ENCODE results near the gene LSM7.

DNA sequence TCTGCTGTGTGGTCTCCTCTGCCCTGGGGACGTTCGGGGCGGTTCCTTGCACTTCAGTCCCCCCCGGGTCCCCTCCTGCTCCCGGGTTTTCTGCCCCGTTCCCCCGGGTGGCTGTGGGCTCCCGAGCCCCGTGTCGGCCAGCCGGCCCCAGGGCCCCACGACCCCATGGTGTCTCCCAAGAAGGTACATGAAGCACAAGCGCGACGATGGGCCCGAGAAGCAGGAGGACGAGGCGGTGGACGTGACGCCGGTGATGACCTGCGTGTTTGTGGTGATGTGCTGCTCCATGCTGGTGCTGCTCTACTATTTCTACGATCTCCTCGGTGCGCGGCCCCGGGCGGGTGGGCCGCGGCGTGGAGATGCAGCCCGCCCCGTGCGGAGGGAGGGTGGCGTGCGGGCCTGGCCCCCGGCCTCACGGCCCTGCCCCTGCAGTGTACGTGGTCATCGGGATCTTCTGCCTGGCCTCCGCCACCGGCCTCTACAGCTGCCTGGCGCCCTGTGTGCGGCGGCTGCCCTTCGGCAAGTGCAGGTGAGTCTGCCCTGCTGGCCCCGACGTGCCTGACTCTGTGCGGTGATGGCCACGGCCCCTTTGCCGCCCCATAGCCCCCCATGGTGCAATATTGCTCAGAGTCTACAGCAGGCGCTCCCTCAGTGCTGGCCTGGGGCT lies 11.4 kb upstream of the LSM7 start:
- TF ChIP-seq CTCF (IDR thresholded peaks at IDR 0.05) (no peak), POLR2A (IDR thresholded peaks at IDR 0.05) (no peak)
